HL-60 (cell line): Measurements from ENCODE around the gene SLC23A3.

Experiments used
- DNase-seq, 2 experiments: peaks; one replicate each; pipeline ENCODE4 v3.0.0-alpha.2; 2010 to 2020; ENCODE audit warnings: low read depth in 1 of 2, low spot score in 1 of 2
- H3K27ac ChIP-seq: fragments of 250-450 bp; sonication (Bioruptor Pico); replicated peaks from 2 replicates; pipeline ENCODE4 v1.5.1; 2020; ENCODE audit warnings: mild to moderate bottlenecking, moderate library complexity
- H3K27me3 ChIP-seq: fragments of 250-450 bp; sonication (Bioruptor Pico); 2 replicates; pipeline ENCODE4 v1.5.1; 2021; ENCODE audit warnings: mild to moderate bottlenecking, moderate library complexity; ENCODE audit not compliant: insufficient read depth, poor library complexity, severe bottlenecking
- H3K4me3 ChIP-seq: replicated peaks from 2 replicates; pipeline ENCODE4 v1.5.1; 2011; ENCODE audit warnings: mild to moderate bottlenecking, control low read depth, low read length; ENCODE audit not compliant: insufficient read depth
- GABPA ChIP-seq: IDR thresholded peaks from 2 replicates; pipeline ENCODE4 v1.6.1; 2012; ENCODE audit warnings: low read depth
- POLR2AphosphoS5 ChIP-seq: IDR thresholded peaks from 2 replicates; pipeline ENCODE4 v1.6.1; 2012; ENCODE audit warnings: low read depth
- SPI1 ChIP-seq: IDR thresholded peaks from 2 replicates; pipeline ENCODE4 v1.6.1; 2012; ENCODE audit warnings: low read depth, mild to moderate bottlenecking, borderline replicate concordance
- TF ChIP-seq, protein P1 (sequence below): IDR thresholded peaks from 2 replicates; pipeline ENCODE4 v1.6.1; 2012; ENCODE audit warnings: low read depth; ENCODE audit not compliant: insufficient replicate concordance
- TF ChIP-seq, protein P2 (sequence below): IDR thresholded peaks from one replicate; pipeline ENCODE4 v1.5.1; 2011; ENCODE audit warnings: low read length, control low read depth, inconsistent platforms; ENCODE audit not compliant: insufficient read depth

The SLC23A3 gene

DNA sequence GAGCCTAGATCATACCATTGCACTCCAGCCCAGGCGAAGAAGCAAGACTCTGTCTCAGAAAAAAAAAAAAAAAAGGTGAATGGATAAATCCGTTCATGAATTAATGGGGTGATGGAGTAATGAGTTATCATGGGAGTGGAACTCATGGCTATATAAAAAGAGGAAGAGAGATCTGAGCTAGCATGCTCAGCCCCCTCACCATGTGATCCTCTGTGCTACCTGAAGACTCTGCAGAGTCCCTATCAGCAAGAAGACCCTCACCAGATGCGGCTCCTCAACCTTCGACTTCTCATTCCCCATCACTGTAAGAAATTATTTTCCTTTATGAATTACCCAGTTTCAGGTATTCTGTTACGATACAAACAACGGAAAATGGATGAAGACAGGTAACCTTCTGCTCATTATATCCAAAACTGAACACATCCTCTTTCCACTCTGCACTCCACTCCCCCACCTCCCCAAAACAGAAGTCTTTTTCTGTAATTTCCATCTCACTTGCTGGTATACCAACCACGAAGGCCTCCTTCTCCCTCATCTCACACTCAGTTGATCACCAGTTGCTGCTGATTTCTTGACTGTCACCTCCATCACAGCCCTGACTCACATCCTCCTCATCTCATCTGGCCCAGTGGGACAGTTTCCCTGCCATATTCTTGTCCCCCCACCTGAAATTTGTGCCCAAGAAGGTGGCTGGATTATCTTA is 17.1 kb upstream of the SLC23A3 start:
- no peaks in the 10 kb centered on the region for H3K27me3 ChIP-seq
- H3K27ac ChIP-seq, result no peak overlapping the region
- peak; percentile 26; the same call in 1 of the 2 replicates for TF ChIP-seq SPI1
- TF ChIP-seq, protein P1, sequence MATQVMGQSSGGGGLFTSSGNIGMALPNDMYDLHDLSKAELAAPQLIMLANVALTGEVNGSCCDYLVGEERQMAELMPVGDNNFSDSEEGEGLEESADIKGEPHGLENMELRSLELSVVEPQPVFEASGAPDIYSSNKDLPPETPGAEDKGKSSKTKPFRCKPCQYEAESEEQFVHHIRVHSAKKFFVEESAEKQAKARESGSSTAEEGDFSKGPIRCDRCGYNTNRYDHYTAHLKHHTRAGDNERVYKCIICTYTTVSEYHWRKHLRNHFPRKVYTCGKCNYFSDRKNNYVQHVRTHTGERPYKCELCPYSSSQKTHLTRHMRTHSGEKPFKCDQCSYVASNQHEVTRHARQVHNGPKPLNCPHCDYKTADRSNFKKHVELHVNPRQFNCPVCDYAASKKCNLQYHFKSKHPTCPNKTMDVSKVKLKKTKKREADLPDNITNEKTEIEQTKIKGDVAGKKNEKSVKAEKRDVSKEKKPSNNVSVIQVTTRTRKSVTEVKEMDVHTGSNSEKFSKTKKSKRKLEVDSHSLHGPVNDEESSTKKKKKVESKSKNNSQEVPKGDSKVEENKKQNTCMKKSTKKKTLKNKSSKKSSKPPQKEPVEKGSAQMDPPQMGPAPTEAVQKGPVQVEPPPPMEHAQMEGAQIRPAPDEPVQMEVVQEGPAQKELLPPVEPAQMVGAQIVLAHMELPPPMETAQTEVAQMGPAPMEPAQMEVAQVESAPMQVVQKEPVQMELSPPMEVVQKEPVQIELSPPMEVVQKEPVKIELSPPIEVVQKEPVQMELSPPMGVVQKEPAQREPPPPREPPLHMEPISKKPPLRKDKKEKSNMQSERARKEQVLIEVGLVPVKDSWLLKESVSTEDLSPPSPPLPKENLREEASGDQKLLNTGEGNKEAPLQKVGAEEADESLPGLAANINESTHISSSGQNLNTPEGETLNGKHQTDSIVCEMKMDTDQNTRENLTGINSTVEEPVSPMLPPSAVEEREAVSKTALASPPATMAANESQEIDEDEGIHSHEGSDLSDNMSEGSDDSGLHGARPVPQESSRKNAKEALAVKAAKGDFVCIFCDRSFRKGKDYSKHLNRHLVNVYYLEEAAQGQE, result no peak
- DNase-seq, result no peak
- H3K4me3 ChIP-seq, result no peak overlapping the region

DNA sequence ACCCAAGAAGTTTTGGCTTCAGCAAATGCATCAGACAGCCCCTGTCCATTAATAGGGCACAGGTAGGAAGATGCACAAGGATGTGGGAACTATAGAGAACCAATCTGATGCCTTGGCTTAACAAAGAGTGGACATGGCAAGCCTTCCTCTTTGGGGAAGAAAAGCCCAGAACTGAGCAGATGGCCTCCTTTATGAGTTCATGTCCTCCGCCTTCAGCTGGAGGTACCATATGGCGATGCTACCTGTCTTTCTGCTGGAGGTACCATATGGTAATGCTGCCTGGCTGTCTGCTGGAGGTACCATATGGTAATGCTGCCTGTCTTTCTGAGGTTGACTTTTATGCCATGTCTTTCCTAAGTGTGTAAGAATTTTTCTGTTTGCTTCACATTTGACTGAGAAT is 14.3 kb upstream of the SLC23A3 start:
- no peaks in the 10 kb centered on the region for H3K27me3 ChIP-seq
- H3K27ac ChIP-seq, result no peak overlapping the region
- DNase-seq, result no peak
- H3K4me3 ChIP-seq, result no peak overlapping the region
- TF ChIP-seq, protein P1, result no peak
- TF ChIP-seq, protein P2, sequence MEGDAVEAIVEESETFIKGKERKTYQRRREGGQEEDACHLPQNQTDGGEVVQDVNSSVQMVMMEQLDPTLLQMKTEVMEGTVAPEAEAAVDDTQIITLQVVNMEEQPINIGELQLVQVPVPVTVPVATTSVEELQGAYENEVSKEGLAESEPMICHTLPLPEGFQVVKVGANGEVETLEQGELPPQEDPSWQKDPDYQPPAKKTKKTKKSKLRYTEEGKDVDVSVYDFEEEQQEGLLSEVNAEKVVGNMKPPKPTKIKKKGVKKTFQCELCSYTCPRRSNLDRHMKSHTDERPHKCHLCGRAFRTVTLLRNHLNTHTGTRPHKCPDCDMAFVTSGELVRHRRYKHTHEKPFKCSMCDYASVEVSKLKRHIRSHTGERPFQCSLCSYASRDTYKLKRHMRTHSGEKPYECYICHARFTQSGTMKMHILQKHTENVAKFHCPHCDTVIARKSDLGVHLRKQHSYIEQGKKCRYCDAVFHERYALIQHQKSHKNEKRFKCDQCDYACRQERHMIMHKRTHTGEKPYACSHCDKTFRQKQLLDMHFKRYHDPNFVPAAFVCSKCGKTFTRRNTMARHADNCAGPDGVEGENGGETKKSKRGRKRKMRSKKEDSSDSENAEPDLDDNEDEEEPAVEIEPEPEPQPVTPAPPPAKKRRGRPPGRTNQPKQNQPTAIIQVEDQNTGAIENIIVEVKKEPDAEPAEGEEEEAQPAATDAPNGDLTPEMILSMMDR, result no peak
- TF ChIP-seq GABPA (no peak), POLR2AphosphoS5 (no peak), SPI1 (no peak)

DNA sequence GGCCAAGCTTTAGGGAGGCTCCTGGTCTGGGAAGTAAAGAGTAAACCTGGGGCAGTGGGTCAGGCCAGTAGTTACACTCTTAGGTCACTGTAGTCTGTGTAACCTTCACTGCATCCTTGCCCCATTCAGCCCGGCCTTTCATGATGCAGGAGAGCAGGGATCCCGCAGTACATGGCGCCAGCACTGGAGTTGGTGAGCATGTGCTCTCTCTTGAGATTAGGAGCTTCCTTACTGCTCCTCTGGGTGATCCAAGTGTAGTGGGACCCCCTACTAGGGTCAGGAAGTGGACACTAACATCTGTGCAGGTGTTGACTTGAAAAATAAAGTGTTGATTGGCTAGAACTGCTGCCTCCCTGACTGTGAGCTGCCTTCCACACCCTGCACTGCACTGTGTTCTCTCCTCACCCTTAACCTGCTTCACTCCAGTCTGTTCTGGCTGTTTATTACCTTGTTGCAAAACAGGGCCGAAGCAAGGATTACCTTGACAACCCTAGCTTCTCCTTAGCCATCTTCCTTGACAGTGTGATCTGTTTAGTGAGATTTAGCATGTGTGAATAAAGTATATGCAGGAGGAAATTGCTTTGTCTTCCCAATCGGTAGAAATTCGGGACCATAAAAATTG is 13.4 kb upstream of the SLC23A3 start:
- no peak overlapping the region for H3K27ac ChIP-seq
- DNase-seq, result no peak
- H3K4me3 ChIP-seq, result no peak overlapping the region
- no peaks in the 10 kb centered on the region for H3K27me3 ChIP-seq
- TF ChIP-seq, protein P1, result no peak
- TF ChIP-seq, protein P2, result no peak
